ENCODE data around the gene PITX2. TPM values are rescaled to one million over a fixed set of nuclear protein-coding genes. Genes with fewer than 3 reads are reported as not detected.

Gene PITX2
- total and polyA plus RNA-seq, 2 of the 8 experiments (the other 6 are each of a cell fraction or from before 2014, with no cell fraction given), result 0.09 to 0.67 TPM

- peak; percentile 68 for TF ChIP-seq RNF2 (IDR thresholded peaks at IDR 0.05; ENCODE audit: borderline replicate concordance, low read depth, low read length, missing control alignments, poor library complexity, severe bottlenecking)
- no peak for TF ChIP-seq SP2 (IDR thresholded peaks at IDR 0.05; ENCODE audit: low read length)
- TF ChIP-seq TEAD4 (IDR thresholded peaks at IDR 0.05; ENCODE audit: low read depth, low read length), result no peak
- TF ChIP-seq SAP30 (IDR thresholded peaks at IDR 0.05; ENCODE audit: insufficient read depth, insufficient replicate concordance, low read length), result no peak
- no peak for TF ChIP-seq ATF3 (IDR thresholded peaks at IDR 0.05; ENCODE audit: insufficient read depth, low read depth, low read length)
- TF ChIP-seq JUN (IDR thresholded peaks at IDR 0.05; ENCODE audit: low read depth, low read length), result no peak
- no peak for TF ChIP-seq E2F6 (IDR thresholded peaks at IDR 0.05)
- no peak for TF ChIP-seq HDAC2 (IDR thresholded peaks at IDR 0.05; ENCODE audit: borderline replicate concordance in 1 of 2, low read depth in 2 of 2, low read length in 2 of 2)
- TF ChIP-seq EGR1 (IDR thresholded peaks at IDR 0.05; ENCODE audit: borderline replicate concordance, low read depth, low read length), result no peak
- no peak for TF ChIP-seq SIRT6 (IDR thresholded peaks at IDR 0.05; ENCODE audit: low read length)
- 0 out of 2 replicates have a peak, but pooled peaks have one; percentile 3 for TF ChIP-seq MAX (IDR thresholded peaks at IDR 0.05)
- TF ChIP-seq GABPA (IDR thresholded peaks at IDR 0.05; ENCODE audit: borderline replicate concordance, insufficient read depth, low read length), result no peak
- no peak for TF ChIP-seq JUND (IDR thresholded peaks at IDR 0.05; ENCODE audit: low read length)
- TF ChIP-seq TBP (IDR thresholded peaks at IDR 0.05; ENCODE audit: low read depth, low read length), result peak; percentile 12; the same call in 1 of the 2 replicates
- no peak for TF ChIP-seq BACH1 (IDR thresholded peaks at IDR 0.05; ENCODE audit: low read length)
Observed at GRCh38 chr4:110618581-110619462, 4.1 kb downstream of the PITX2 start (continued).
